Trophoblast cell (in vitro differentiated cells and primary cell): ENCODE measurements around the gene FAM169A. TPM values are rescaled to one million over a fixed set of nuclear protein-coding genes. Genes with fewer than 3 reads are reported as not detected.
"Not testable (repeated sequence)": the region's sequence is repeated elsewhere in the genome, so short reads cannot be mapped to it uniquely, and the experiment has no call there.

Source experiments
- DNase-seq, 2 donors: peaks; one replicate each; pipeline ENCODE4 v3.0.0-alpha.2; 2016
- H2AFZ ChIP-seq: 2 replicates; pipeline ENCODE4 v1.6.1; 2013; ENCODE audit warnings: low read length, moderate library complexity, mild to moderate bottlenecking; ENCODE audit not compliant: insufficient read depth, poor library complexity
- H2AK5ac ChIP-seq: 2 replicates; pipeline ENCODE4 v1.6.1; 2013; ENCODE audit warnings: mild to moderate bottlenecking, low read length
- H2BK120ac ChIP-seq: 2 replicates; pipeline ENCODE4 v1.6.1; 2013; ENCODE audit warnings: low read length, mild to moderate bottlenecking, moderate library complexity; ENCODE audit not compliant: insufficient read depth, poor library complexity
- H2BK12ac ChIP-seq: 2 replicates; pipeline ENCODE4 v1.6.1; 2013; ENCODE audit warnings: mild to moderate bottlenecking, low read length, moderate library complexity
- H2BK5ac ChIP-seq: 2 replicates; pipeline ENCODE4 v1.6.1; 2013; ENCODE audit warnings: low read length, low read depth, moderate library complexity, mild to moderate bottlenecking; ENCODE audit not compliant: poor library complexity
- H3K14ac ChIP-seq: 2 replicates; pipeline ENCODE4 v1.6.1; 2013; ENCODE audit warnings: mild to moderate bottlenecking, low read length
- H3K18ac ChIP-seq: 2 replicates; pipeline ENCODE4 v1.6.1; 2013; ENCODE audit warnings: mild to moderate bottlenecking, low read length
- H3K23ac ChIP-seq: 2 replicates; pipeline ENCODE4 v1.6.1; 2013; ENCODE audit warnings: low read length
- H3K27ac ChIP-seq: 2 replicates; pipeline ENCODE4 v1.5.1; 2013; ENCODE audit warnings: low read depth, mild to moderate bottlenecking, inconsistent platforms, low read length, moderate library complexity
- H3K27me3 ChIP-seq: 2 replicates; pipeline ENCODE4 v1.6.1; 2013; ENCODE audit warnings: inconsistent platforms, mild to moderate bottlenecking, low read length, moderate library complexity; ENCODE audit not compliant: insufficient read depth
- H3K36me3 ChIP-seq, 2 experiments: 1 replicate in 1 of 2; 2 replicates in 1 of 2; pipeline ENCODE4 v1.6.1; 2013; ENCODE audit warnings: low read length in 2 of 2, mild to moderate bottlenecking in 2 of 2, moderate library complexity in 1 of 2; ENCODE audit not compliant: insufficient read depth in 2 of 2, control insufficient read depth in 1 of 2
- H3K4ac ChIP-seq: 2 replicates; pipeline ENCODE4 v1.6.1; 2013; ENCODE audit warnings: low read depth, mild to moderate bottlenecking, low read length, moderate library complexity
- H3K4me1 ChIP-seq, 2 experiments: 1 replicate in 1 of 2; 2 replicates in 1 of 2; pipeline ENCODE4 v1.6.1; 2013; ENCODE audit warnings: low read length in 2 of 2, mild to moderate bottlenecking in 2 of 2, moderate library complexity in 1 of 2; ENCODE audit not compliant: insufficient read depth in 2 of 2, control insufficient read depth in 1 of 2
- H3K4me2 ChIP-seq: 2 replicates; pipeline ENCODE4 v1.6.1; 2013; ENCODE audit warnings: inconsistent platforms, mild to moderate bottlenecking, low read length, moderate library complexity
- H3K4me3 ChIP-seq: 2 replicates; pipeline ENCODE4 v1.5.1; 2013; ENCODE audit warnings: mild to moderate bottlenecking, low read depth, low read length, inconsistent platforms
- H3K79me1 ChIP-seq: one replicate; pipeline ENCODE4 v1.6.1; 2013; ENCODE audit warnings: low read length
- H3K79me2 ChIP-seq: 2 replicates; pipeline ENCODE4 v1.6.1; 2013; ENCODE audit warnings: low read length, mild to moderate bottlenecking; ENCODE audit not compliant: control insufficient read depth, insufficient read depth, poor library complexity
- H3K9ac ChIP-seq: 2 replicates; pipeline ENCODE4 v1.6.1; 2013; ENCODE audit warnings: mild to moderate bottlenecking, low read length
- H3K9me3 ChIP-seq: 2 replicates; pipeline ENCODE4 v1.6.1; 2013; ENCODE audit warnings: low read depth, mild to moderate bottlenecking, control low read depth, inconsistent platforms, low read length; ENCODE audit not compliant: insufficient read depth
- H4K12ac ChIP-seq: 2 replicates; pipeline ENCODE4 v1.6.1; 2013; ENCODE audit warnings: low read depth, mild to moderate bottlenecking, low read length, moderate library complexity
- H4K8ac ChIP-seq: 2 replicates; pipeline ENCODE4 v1.6.1; 2013; ENCODE audit warnings: low read depth, mild to moderate bottlenecking, low read length, moderate library complexity
- H4K91ac ChIP-seq: one replicate; pipeline ENCODE4 v1.6.1; 2013; ENCODE audit warnings: low read depth, mild to moderate bottlenecking, low read length, moderate library complexity
- WGBS: extraction: QIAGEN DNeasy Blood & Tissue Kit; methylation state at CpG from one replicate; pipeline ENCODE4 v1.1.7; 2013; ENCODE audit warnings: missing lambda C conversion rate; ENCODE audit not compliant: insufficient read length, insufficient coverage; ENCODE audit errors: extremely low coverage; 5-methylcytosine and 5-hydroxymethylcytosine counted together
- polyA plus RNA-seq: library from polyadenylated mRNA; stranded (reverse); fragments of 200-250 nt; gene quantifications from 2 replicates; pipeline ENCODE4 v1.2.3, GENCODE V29; 2013

The FAM169A gene, protein sequence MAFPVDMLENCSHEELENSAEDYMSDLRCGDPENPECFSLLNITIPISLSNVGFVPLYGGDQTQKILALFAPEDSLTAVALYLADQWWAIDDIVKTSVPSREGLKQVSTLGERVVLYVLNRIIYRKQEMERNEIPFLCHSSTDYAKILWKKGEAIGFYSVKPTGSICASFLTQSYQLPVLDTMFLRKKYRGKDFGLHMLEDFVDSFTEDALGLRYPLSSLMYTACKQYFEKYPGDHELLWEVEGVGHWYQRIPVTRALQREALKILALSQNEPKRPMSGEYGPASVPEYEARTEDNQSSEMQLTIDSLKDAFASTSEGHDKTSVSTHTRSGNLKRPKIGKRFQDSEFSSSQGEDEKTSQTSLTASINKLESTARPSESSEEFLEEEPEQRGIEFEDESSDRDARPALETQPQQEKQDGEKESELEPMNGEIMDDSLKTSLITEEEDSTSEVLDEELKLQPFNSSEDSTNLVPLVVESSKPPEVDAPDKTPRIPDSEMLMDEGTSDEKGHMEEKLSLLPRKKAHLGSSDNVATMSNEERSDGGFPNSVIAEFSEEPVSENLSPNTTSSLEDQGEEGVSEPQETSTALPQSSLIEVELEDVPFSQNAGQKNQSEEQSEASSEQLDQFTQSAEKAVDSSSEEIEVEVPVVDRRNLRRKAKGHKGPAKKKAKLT
- 22.4 and 22.6 TPM in 2 replicates for polyA plus RNA-seq

DNA sequence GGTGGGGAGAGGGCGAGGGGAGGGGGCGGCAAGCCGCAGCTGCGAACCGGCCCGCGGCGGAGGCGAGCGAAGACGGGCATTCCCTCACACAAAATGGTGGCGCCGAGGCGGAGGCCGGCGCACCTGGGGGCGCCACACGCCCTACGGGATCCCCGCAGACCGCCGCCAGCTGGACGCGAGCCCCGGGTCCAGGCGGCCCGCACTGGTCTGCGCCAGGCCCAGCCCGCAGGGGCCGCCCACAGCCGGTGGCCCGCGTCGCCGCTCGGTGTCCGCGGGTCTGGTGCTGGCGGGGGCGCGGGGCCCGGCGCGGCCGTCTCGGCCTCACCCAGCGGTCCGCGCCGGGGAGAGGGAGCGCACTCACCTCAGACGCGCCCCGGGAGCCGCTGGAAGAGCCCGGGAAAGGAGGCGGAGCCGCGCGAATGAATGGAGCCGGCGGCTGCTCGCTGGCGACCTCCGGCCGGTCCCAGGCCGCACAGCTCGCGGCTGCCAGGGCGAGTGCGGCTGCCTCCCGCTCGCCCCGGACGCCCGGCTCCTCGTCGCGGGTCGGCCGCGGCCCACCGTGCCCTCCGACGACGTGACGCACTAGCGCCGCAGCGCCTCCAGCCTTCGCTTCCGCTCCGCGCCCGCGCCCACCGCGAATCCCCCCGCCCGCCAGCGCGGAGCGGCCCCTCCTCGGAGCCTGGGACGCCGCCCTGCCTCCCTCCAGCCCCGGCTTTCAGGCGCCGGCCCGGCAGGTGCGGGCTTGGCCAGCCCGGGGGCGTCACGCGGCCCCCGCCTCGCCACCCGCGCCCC lies at the start of gene FAM169A:
TSS of gene FAM169A (minus strand) at position 584 of the 792 bp plus-strand sequence. CDS start 24,711 bp downstream, outside the sequence.
- Histone ChIP-seq H3K27ac (peak within 1 kb of the TSS; percentile 97), H2BK12ac (peak within 1 kb of the TSS; percentile 80), H2AK5ac (peak within 1 kb of the TSS; percentile 66), H3K23ac (peak within 1 kb of the TSS; percentile 50), H2AFZ (peak within 1 kb of the TSS; percentile 41), H3K4me1 (peaks cover 9 to 12% of the 10 kb centered on the region in 2 experiments), H3K79me1 (peaks cover 36% of the 10 kb centered on the region), H3K4ac (peak within 1 kb of the TSS; percentile 86), H4K8ac (peak within 1 kb of the TSS; percentile 61), H3K36me3 (no peaks in the 10 kb centered on the region), H2BK120ac (peak within 1 kb of the TSS; percentile 98), H4K12ac (peak within 1 kb of the TSS; percentile 81), H3K79me2 (peaks cover 29% of the 10 kb centered on the region), H4K91ac (peak within 1 kb of the TSS; percentile 87), H3K14ac (peak within 1 kb of the TSS; percentile 92), H3K18ac (peak within 1 kb of the TSS; percentile 79), H3K4me2 (peak within 1 kb of the TSS; percentile 94), H3K27me3 (no peaks in the 10 kb centered on the region), H3K9ac (peak within 1 kb of the TSS; percentile 94), H3K4me3 (peak within 1 kb of the TSS; percentile 96), H3K9me3 (no peaks in the 10 kb centered on the region), H2BK5ac (peak within 1 kb of the TSS; percentile 96)
- DNase-seq, result peak in 1 of 2 donors; percentile 52
- WGBS, result no CpG with 5 or more reads among the region's 119 CpGs

DNA sequence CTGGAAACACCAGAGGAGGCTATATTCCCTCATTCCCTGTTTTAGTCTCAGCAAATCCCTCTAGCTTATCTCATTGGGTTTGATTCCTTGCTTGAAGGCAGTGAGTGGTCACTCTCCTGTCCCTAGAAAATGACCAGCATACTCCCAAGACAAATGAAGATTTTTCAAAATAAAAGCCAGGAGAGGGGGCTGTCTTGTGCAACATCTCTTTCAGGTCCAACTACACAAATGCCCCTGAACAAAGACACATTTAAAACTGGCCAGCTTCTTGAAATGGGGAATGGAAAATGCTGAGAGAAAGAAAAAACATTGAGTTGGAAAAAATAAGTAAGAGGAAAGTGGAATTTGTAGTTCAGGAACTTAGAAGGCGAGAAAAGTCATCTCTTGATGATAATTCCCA lies 49.3 kb upstream of the FAM169A start:
- no peaks in the 10 kb centered on the region for H3K36me3 ChIP-seq

DNA sequence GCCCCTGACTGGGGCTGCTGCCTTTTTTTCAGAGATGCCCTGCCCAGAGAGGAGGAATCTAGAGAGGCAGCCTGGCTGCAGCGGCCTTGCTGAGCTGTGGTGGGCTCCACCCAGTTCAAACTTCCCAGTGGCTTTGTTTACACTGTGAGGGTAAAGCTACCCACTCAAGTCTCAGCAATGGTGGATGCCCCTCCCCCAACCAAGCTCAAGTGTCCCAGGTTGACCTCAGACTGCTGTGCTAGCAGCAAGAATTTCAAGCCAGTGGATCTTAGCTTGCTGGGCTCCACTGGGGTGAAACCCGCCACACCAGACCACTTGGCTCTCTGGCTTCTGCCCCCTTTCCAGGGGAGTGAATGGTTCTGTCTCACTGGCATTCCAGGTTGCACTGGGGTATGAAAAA lies 45.2 kb upstream of the FAM169A start:
- not testable (repeated sequence) for H2AFZ ChIP-seq, H3K9me3 ChIP-seq, DNase-seq, H3K36me3 ChIP-seq, H3K79me2 ChIP-seq, H4K8ac ChIP-seq, H2AK5ac ChIP-seq, H3K9ac ChIP-seq, H3K4me1 ChIP-seq, H4K91ac ChIP-seq, H3K4me3 ChIP-seq, H3K4me2 ChIP-seq, H2BK120ac ChIP-seq, H2BK12ac ChIP-seq, H4K12ac ChIP-seq, H3K4ac ChIP-seq, H3K79me1 ChIP-seq, H3K14ac ChIP-seq, H3K23ac ChIP-seq, H2BK5ac ChIP-seq, H3K18ac ChIP-seq, H3K27me3 ChIP-seq, H3K27ac ChIP-seq
- no CpG with 5 or more reads among the region's 2 CpGs for WGBS

More for the DNA sequence above, 49.3 kb upstream of the FAM169A start:
- no peak overlapping the region for H4K8ac ChIP-seq
- H3K4me3 ChIP-seq, result no peak overlapping the region
- no peak overlapping the region for H4K12ac ChIP-seq
- no peak overlapping the region for H3K27ac ChIP-seq
- H3K18ac ChIP-seq, result no peak overlapping the region
- H2AK5ac ChIP-seq, result no peak overlapping the region
- no peak overlapping the region for H2BK5ac ChIP-seq
- no peaks in the 10 kb centered on the region for H3K4me1 ChIP-seq
- H3K79me2 ChIP-seq, result no peaks in the 10 kb centered on the region
- no peak overlapping the region for H3K4ac ChIP-seq
- H2BK120ac ChIP-seq, result no peak overlapping the region
- no peak overlapping the region for H3K9ac ChIP-seq
- H3K4me2 ChIP-seq, result no peak overlapping the region
- no peak for DNase-seq
- H3K23ac ChIP-seq, result no peak overlapping the region
- no CpG with 5 or more reads among the region's 1 CpG for WGBS
- no peak overlapping the region for H2AFZ ChIP-seq
- H3K79me1 ChIP-seq, result no peaks in the 10 kb centered on the region
- no peak overlapping the region for H4K91ac ChIP-seq
- no peak overlapping the region for H3K14ac ChIP-seq
- H3K9me3 ChIP-seq, result no peaks in the 10 kb centered on the region
- H3K27me3 ChIP-seq, result no peaks in the 10 kb centered on the region
- no peak overlapping the region for H2BK12ac ChIP-seq

DNA sequence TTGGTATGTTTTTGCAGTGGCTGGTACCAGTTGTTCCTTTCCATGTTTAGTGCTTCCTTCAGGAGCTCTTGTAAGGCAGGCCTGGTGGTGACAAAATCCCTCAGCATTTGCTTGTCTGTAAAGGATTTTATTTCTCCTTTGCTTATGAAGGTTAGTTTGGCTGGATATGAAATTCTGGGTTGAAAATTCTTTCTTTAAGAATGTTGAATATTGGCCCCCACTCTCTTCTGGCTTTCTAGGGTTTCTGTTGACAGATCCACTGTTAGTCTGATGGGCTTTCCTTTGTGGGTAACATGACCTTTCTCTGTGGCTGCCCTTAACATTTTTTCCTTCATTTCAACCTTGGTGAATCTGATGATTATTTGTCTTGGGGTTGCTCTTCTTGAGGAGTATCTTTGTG lies 43.7 kb upstream of the FAM169A start:
- not testable (repeated sequence) for H4K91ac ChIP-seq, H3K4ac ChIP-seq, H3K36me3 ChIP-seq, H3K27me3 ChIP-seq, H3K79me1 ChIP-seq, H2BK5ac ChIP-seq, H3K27ac ChIP-seq, H2AFZ ChIP-seq, H3K9me3 ChIP-seq, DNase-seq, H2AK5ac ChIP-seq, H3K79me2 ChIP-seq, H4K12ac ChIP-seq, H3K18ac ChIP-seq, H3K4me3 ChIP-seq, H3K23ac ChIP-seq, H4K8ac ChIP-seq, H2BK120ac ChIP-seq, H3K14ac ChIP-seq, H3K4me1 ChIP-seq, H3K4me2 ChIP-seq, H3K9ac ChIP-seq, H2BK12ac ChIP-seq
